ENCODE measurements around the gene MCTP2. TPM values are rescaled to one million over a fixed set of nuclear protein-coding genes. Genes with fewer than 3 reads are reported as not detected.
A peak's percentile ranks its signal among the peaks of the same experiment; 100 is the strongest.

MCTP2 gene
- total and polyA plus RNA-seq, 5 donors from 2014 or later: 1.1 to 6.4 (median 2.8) TPM

DNA sequence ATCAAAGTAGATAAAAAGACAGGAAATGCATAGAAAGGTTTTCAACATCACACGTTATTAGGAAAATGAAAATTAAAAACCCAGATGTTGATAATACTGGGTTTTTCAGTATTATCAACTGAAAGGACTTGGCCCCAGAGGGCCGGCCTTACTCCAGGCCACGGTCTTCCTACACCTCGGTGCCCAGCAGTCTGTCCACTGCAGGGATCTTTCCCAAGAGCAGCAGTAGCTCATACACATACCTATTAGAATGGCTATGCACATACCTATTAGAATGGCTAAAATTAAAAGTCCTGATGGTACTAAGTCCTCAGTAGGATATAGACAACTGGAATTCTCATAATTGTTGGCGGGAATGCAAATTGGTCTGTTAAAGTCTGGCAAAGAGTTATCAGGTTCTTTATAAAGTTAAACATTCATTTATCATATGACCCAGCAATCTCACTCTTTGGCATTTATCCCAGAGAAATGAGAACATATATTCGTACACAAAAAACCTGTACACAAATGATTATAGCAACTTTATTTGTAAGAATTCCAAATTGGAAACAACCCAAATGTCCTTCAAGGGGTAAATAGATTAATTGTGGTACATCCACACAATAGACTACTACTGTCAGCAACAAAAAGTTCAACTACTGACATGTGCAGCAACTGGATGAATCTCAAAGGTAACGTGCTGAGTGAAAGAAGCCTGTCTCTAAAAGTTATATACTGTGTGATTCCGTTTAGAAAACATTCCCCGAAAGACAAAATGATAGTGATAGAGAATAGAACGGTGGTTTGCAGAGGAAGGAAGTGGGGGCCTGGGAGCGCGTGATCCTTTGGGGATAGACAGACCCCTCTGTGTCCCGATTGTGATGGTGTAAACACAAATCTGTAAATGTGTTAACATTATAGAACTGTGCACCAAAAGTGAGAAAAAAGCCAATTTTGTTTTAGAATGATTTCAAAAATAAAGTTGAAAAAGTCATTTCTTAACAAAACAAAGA, 62.3 kb downstream of the MCTP2 start:
- H3K4me3 Mint-ChIP-seq: no peak overlapping the region
- H3K27me3 ChIP-seq (ENCODE audit: control insufficient read depth, insufficient read depth, low read length): no peaks in the 10 kb centered on the region
- no peaks in the 10 kb centered on the region for H3K36me3 Mint-ChIP-seq
- peaks cover 0 to 28% (median 14%) of the 10 kb centered on the region in 4 donors for H3K4me1 Mint-ChIP-seq
- no peaks in the 10 kb centered on the region for H3K27me3 Mint-ChIP-seq
- H3K9me3 Mint-ChIP-seq: peaks cover 0 to 9% (median 1%) of the 10 kb centered on the region in 7 donors
- ATAC-seq (ENCODE audit: low read depth in 2 of 2) (no peak), DNase-seq (no peak)
- H3K36me3 ChIP-seq (ENCODE audit: control insufficient read depth, insufficient read depth, low read length): no peaks in the 10 kb centered on the region
- no peak overlapping the region for H3K27ac ChIP-seq (ENCODE audit: insufficient read depth, low read length, poor library complexity, severe bottlenecking)
- no peak overlapping the region for H3K4me3 ChIP-seq (ENCODE audit: low read depth, low read length)
- no peaks in the 10 kb centered on the region for H3K4me1 ChIP-seq (ENCODE audit: control insufficient read depth, insufficient read depth, low read length, poor library complexity, severe bottlenecking)
- H3K27ac Mint-ChIP-seq: peak overlapping the region in 1 of 3 donors; percentile 30
- H3K9me3 ChIP-seq (ENCODE audit: control insufficient read depth in 2 of 2, low read length in 2 of 2): no peaks in the 10 kb centered on the region

DNA sequence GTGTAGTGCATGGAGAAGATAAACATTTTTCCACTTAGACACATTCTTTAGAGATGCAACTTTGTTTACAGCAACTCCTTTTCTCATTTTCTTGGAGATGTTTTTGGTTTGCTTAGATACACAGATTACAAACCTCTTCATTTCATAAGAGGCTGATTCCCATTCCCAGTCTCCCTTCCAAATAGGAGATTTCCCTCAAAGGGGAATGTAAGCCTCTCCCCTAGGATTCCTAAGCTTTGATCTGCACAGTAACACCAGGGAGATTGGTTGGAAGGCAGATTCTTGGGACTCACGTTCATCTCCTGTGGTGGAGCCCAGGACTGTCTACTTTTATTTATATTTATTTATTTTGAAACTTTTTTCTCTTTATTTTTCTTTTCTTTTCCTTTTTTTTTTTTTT, 63.2 kb downstream of the MCTP2 start:
- H3K4me3 ChIP-seq (ENCODE audit: low read depth, low read length): no peak overlapping the region
- no peaks in the 10 kb centered on the region for H3K9me3 ChIP-seq (ENCODE audit: control insufficient read depth in 2 of 2, low read length in 2 of 2)
- peaks cover 0 to 28% (median 14%) of the 10 kb centered on the region in 4 donors for H3K4me1 Mint-ChIP-seq
- H3K4me3 Mint-ChIP-seq: no peak overlapping the region
- ATAC-seq (ENCODE audit: low read depth in 2 of 2): no peak
- H3K27me3 Mint-ChIP-seq: no peaks in the 10 kb centered on the region
- peaks cover 0 to 9% (median 0%) of the 10 kb centered on the region in 7 donors for H3K9me3 Mint-ChIP-seq
- no peaks in the 10 kb centered on the region for H3K36me3 ChIP-seq (ENCODE audit: control insufficient read depth, insufficient read depth, low read length)
- no peaks in the 10 kb centered on the region for H3K27me3 ChIP-seq (ENCODE audit: control insufficient read depth, insufficient read depth, low read length)
- no peaks in the 10 kb centered on the region for H3K4me1 ChIP-seq (ENCODE audit: control insufficient read depth, insufficient read depth, low read length, poor library complexity, severe bottlenecking)
- no peaks in the 10 kb centered on the region for H3K36me3 Mint-ChIP-seq
- no peak overlapping the region for H3K27ac Mint-ChIP-seq
- no peak overlapping the region for H3K27ac ChIP-seq (ENCODE audit: insufficient read depth, low read length, poor library complexity, severe bottlenecking)
- DNase-seq: no peak

DNA sequence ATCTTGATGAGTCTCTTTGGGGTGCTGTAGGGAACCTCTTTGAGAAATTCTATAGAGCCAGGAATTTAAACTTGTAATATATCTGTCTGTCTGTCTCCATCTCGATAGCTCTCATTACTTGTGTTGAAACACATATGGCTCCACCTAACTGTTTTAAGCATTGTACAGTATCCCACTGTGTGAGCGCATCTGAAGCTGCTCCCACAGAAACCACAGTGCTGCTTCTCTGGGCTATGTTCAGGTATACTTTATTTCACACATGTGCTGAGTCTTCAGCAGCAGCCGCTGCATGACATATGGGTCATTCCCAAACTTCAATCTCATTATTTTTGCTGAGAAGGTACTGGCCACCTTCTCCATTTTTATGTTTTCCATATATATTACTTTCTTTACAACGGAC, 63.9 kb downstream of the MCTP2 start:
- DNase-seq (no peak), ATAC-seq (ENCODE audit: low read depth in 2 of 2) (no peak)
- Histone ChIP-seq H3K27me3 (ENCODE audit: control insufficient read depth, insufficient read depth, low read length) (no peaks in the 10 kb centered on the region), H3K36me3 (ENCODE audit: control insufficient read depth, insufficient read depth, low read length) (no peaks in the 10 kb centered on the region), H3K4me3 (ENCODE audit: low read depth, low read length) (no peak overlapping the region), H3K9me3 (ENCODE audit: control insufficient read depth in 2 of 2, low read length in 2 of 2) (no peaks in the 10 kb centered on the region), H3K27ac (ENCODE audit: insufficient read depth, low read length, poor library complexity, severe bottlenecking) (no peak overlapping the region), H3K4me1 (ENCODE audit: control insufficient read depth, insufficient read depth, low read length, poor library complexity, severe bottlenecking) (no peaks in the 10 kb centered on the region)
- H3K27ac Mint-ChIP-seq: no peak overlapping the region
- H3K4me3 Mint-ChIP-seq: no peak overlapping the region
- H3K4me1 Mint-ChIP-seq: peaks cover 0 to 28% (median 14%) of the 10 kb centered on the region in 4 donors
- no peaks in the 10 kb centered on the region for H3K36me3 Mint-ChIP-seq
- H3K27me3 Mint-ChIP-seq: no peaks in the 10 kb centered on the region
- peaks cover 0 to 7% (median 0%) of the 10 kb centered on the region in 7 donors for H3K9me3 Mint-ChIP-seq

DNA sequence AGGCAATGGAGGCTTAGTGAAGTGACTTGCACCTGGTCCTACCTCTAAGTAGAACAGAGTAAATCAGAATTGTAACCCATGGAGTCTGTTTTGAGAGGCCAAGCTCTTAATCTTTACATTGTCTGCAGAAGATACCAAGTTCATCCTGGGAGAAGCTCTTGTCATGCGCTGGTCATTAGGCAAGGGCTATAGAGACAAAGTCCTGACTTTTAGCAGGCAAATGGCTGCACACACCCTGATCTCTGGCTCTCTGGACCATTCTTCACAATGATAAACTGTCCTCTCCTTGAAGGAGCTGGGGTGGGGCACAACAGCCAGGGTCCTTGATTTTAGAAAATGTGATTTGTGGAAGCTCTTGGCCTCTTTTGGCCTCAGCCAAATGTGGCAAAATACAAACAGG, 65.4 kb downstream of the MCTP2 start:
- H3K4me1 Mint-ChIP-seq: peaks cover 0 to 31% (median 13%) of the 10 kb centered on the region in 4 donors
- no peak overlapping the region for H3K27ac Mint-ChIP-seq
- no peak overlapping the region for H3K27ac ChIP-seq (ENCODE audit: insufficient read depth, low read length, poor library complexity, severe bottlenecking)

DNA sequence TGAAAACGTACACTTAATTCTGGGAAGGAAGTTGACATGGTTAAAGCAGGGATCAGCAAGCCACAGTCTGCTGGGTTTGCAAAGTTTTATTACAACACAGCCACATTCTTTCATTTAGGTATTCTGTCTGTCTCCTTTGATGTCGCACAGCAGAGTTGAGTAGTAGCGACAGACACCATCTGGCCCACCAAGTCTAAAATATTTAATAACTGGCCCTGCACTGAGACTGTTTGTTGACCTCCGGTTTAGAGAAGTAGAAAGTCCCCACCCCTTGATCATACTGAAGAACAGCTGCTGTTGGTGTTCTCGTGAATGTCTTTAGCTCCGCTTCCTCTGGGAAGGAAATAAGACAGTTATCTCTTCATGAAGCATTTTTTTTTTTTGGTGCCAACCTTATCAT, 66.2 kb downstream of the MCTP2 start:
- Mint-ChIP-seq H3K27ac (peak overlapping the region in 2 of 3 donors; percentile 2 to 94), H3K4me3 (no peak overlapping the region), H3K9me3 (peaks cover 0 to 3% (median 0%) of the 10 kb centered on the region in 7 donors), H3K4me1 (peaks cover 0 to 31% (median 13%) of the 10 kb centered on the region in 4 donors), H3K27me3 (no peaks in the 10 kb centered on the region), H3K36me3 (peaks cover 12% of the 10 kb centered on the region)
- H3K36me3 ChIP-seq (ENCODE audit: control insufficient read depth, insufficient read depth, low read length): peaks cover 3% of the 10 kb centered on the region
- H3K9me3 ChIP-seq (ENCODE audit: control insufficient read depth in 2 of 2, low read length in 2 of 2): no peaks in the 10 kb centered on the region
- no peak overlapping the region for H3K27ac ChIP-seq (ENCODE audit: insufficient read depth, low read length, poor library complexity, severe bottlenecking)
- no peaks in the 10 kb centered on the region for H3K27me3 ChIP-seq (ENCODE audit: control insufficient read depth, insufficient read depth, low read length)
- ATAC-seq (ENCODE audit: low read depth in 2 of 2): no peak
- peak in 1 of 3 donors; percentile 26 for DNase-seq
- no peak overlapping the region for H3K4me3 ChIP-seq (ENCODE audit: low read depth, low read length)
- no peaks in the 10 kb centered on the region for H3K4me1 ChIP-seq (ENCODE audit: control insufficient read depth, insufficient read depth, low read length, poor library complexity, severe bottlenecking)

More for the DNA sequence above, 65.4 kb downstream of the MCTP2 start:
- H3K4me3 ChIP-seq (ENCODE audit: low read depth, low read length): no peak overlapping the region
- Mint-ChIP-seq H3K4me3 (no peak overlapping the region), H3K9me3 (peaks cover 0 to 3% (median 0%) of the 10 kb centered on the region in 7 donors), H3K27me3 (no peaks in the 10 kb centered on the region), H3K36me3 (peaks cover 7% of the 10 kb centered on the region)
- H3K4me1 ChIP-seq (ENCODE audit: control insufficient read depth, insufficient read depth, low read length, poor library complexity, severe bottlenecking): no peaks in the 10 kb centered on the region
- H3K27me3 ChIP-seq (ENCODE audit: control insufficient read depth, insufficient read depth, low read length): no peaks in the 10 kb centered on the region
- no peaks in the 10 kb centered on the region for H3K9me3 ChIP-seq (ENCODE audit: control insufficient read depth in 2 of 2, low read length in 2 of 2)
- H3K36me3 ChIP-seq (ENCODE audit: control insufficient read depth, insufficient read depth, low read length): no peaks in the 10 kb centered on the region
- ATAC-seq (ENCODE audit: low read depth in 2 of 2): no peak
- DNase-seq: no peak

DNA sequence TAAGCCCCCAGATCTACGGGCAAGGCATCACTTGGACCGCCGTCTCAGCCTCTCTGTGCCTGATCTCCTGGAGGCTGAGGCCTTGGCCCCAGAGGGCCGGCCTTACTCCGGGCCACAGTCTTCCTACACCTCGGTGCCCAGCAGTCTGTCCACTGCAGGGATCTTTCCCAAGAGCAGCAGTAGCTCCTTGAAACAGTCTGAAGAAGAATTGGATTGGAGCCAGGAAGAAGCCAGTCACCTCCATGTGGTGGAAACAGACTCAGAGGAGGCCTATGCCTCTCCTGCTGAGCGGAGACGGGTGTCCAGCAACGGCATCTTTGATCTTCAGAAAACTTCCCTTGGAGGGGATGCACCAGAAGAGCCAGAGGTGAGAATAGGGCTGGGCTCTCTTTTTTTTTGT, 67.0 kb downstream of the MCTP2 start:
- ATAC-seq (ENCODE audit: low read depth in 2 of 2) (no peak), DNase-seq (no peak)
- H3K4me1 ChIP-seq (ENCODE audit: control insufficient read depth, insufficient read depth, low read length, poor library complexity, severe bottlenecking): no peaks in the 10 kb centered on the region
- peaks cover 4% of the 10 kb centered on the region for H3K36me3 ChIP-seq (ENCODE audit: control insufficient read depth, insufficient read depth, low read length)
- no peak overlapping the region for H3K4me3 Mint-ChIP-seq
- H3K27ac ChIP-seq (ENCODE audit: insufficient read depth, low read length, poor library complexity, severe bottlenecking): no peak overlapping the region
- H3K27ac Mint-ChIP-seq: peak overlapping the region in 1 of 3 donors; percentile 9
- no peaks in the 10 kb centered on the region for H3K27me3 Mint-ChIP-seq
- peaks cover 0 to 4% (median 0%) of the 10 kb centered on the region in 7 donors for H3K9me3 Mint-ChIP-seq
- H3K4me3 ChIP-seq (ENCODE audit: low read depth, low read length): no peak overlapping the region
- H3K27me3 ChIP-seq (ENCODE audit: control insufficient read depth, insufficient read depth, low read length): no peaks in the 10 kb centered on the region
- no peaks in the 10 kb centered on the region for H3K9me3 ChIP-seq (ENCODE audit: control insufficient read depth in 2 of 2, low read length in 2 of 2)
- H3K36me3 Mint-ChIP-seq: peaks cover 12% of the 10 kb centered on the region
- peaks cover 0 to 29% (median 13%) of the 10 kb centered on the region in 4 donors for H3K4me1 Mint-ChIP-seq

DNA sequence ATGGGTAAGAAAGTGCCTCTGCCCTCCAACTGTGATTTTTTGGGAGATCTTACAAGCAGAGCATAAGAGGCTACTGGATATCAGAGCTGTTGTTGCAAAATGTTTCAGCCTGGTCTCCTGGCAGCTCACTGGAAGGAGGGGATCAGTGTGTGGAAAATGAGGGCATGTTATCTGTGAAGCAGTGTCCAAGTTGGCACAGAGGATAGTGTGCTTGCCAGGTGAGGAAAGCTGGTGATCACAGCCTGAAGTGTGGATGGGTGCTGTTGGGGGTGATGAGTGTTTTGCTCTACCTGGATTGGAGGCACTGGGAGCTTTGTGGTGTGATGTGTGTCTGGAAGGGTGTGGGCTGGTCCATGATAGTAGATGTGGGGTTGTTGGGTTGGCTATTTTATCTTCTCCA, 69.3 kb downstream of the MCTP2 start:
- Histone ChIP-seq H3K36me3 (ENCODE audit: control insufficient read depth, insufficient read depth, low read length) (peaks cover 4% of the 10 kb centered on the region), H3K4me1 (ENCODE audit: control insufficient read depth, insufficient read depth, low read length, poor library complexity, severe bottlenecking) (no peaks in the 10 kb centered on the region), H3K27ac (ENCODE audit: insufficient read depth, low read length, poor library complexity, severe bottlenecking) (no peak overlapping the region), H3K27me3 (ENCODE audit: control insufficient read depth, insufficient read depth, low read length) (no peaks in the 10 kb centered on the region), H3K4me3 (ENCODE audit: low read depth, low read length) (no peak overlapping the region), H3K9me3 (ENCODE audit: control insufficient read depth in 2 of 2, low read length in 2 of 2) (no peaks in the 10 kb centered on the region)
- Mint-ChIP-seq H3K27me3 (no peaks in the 10 kb centered on the region), H3K36me3 (peaks cover 12% of the 10 kb centered on the region), H3K4me3 (no peak overlapping the region), H3K27ac (no peak overlapping the region), H3K4me1 (peaks cover 0 to 31% (median 18%) of the 10 kb centered on the region in 4 donors), H3K9me3 (peaks cover 0 to 9% (median 1%) of the 10 kb centered on the region in 7 donors)
- ATAC-seq (ENCODE audit: low read depth in 2 of 2) (no peak), DNase-seq (no peak)

Measured in CD4-positive, CD25-positive, alpha-beta regulatory T cell (primary cell).